HG02885 (cell line): Measurements from ENCODE around the gene ALKAL2.
A peak's percentile ranks its signal among the peaks of the same experiment; 100 is the strongest.

Experiments
- ATAC-seq: cut with Tn5 transposase; IDR thresholded peaks from one replicate; pipeline ENCODE4 v1.9.1; 2021; ENCODE audit warnings: mild to moderate bottlenecking; ENCODE audit not compliant: unreplicated experiment, poor library complexity

The ALKAL2 gene

DNA sequence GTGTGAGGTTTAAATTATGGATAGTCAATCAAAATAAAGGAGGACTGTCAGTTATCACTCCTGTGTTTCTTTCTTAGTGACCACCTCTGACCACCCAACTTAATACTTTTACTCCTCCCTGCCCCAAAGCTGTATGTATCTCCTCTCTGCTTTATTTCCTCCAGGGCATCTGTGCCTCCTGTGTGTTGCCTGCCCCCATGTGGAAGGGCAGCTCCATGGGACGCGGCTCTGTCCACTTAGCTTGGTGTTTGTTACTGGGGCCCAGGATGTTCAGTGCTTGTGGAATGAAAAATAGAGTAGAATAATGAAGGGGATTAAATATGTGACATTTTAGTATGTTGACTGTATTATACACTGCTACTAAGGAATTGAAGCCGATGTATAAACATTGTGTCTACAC lies 13.4 kb downstream of the ALKAL2 start:
- ATAC-seq: no peak

DNA sequence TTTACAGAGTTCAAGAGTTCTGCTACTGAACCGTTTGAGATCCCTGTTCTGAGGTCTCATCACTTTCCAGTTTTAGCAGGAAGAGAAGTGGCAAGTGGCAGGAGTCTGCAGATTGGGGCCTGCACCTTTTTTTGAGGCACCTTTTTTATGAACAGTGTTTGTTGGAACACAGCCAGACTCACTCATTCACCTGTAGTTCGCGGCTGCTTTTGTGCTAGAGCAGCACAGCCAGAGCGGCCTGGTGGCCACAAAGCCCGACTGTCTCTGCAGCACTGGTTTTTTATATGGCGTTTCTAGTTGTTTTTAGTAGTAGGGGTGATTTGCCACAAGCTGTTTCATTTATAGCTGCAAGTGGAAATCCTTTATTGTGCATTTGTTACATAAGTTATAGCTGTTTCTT lies 14.6 kb downstream of the ALKAL2 start:
- no peak for ATAC-seq

DNA sequence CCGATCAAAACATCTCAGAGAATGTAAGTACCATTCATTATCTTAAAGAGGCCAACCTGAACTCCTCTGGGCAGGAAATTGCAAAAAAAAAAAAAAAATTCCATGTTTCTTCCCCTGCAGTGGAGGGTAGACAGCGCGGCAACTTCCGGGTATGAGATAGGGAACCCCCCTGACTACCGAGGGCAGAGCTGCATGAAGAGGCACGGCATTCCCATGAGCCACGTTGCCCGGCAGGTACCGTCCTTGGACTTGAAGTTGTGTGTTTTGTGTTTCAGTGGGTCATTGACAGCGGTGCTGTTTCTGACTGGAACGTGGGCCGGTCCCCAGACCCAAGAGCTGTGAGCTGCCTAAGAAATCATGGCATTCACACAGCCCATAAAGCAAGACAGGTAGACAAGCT lies 16.0 kb downstream of the ALKAL2 start:
- ATAC-seq: no peak

DNA sequence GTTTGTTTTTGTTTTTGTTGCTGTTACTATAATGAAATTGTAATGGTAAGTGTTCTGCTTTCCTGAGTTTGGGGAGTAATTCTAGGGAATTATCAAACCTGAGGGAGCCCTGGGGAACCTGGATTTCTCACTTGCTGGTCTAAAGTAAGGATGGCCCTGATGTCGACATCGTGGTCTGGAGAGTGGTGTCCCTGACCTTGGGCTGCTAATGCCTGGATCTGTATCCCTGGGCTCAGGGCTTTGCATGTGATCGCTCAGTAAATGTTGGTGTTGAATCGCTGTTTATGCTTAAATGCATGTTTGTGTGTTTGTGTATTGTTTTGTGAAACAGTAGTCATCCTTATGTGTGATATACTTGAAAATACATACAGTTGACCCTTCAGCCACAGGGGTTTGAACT lies 17.0 kb downstream of the ALKAL2 start:
- no peak for ATAC-seq

DNA sequence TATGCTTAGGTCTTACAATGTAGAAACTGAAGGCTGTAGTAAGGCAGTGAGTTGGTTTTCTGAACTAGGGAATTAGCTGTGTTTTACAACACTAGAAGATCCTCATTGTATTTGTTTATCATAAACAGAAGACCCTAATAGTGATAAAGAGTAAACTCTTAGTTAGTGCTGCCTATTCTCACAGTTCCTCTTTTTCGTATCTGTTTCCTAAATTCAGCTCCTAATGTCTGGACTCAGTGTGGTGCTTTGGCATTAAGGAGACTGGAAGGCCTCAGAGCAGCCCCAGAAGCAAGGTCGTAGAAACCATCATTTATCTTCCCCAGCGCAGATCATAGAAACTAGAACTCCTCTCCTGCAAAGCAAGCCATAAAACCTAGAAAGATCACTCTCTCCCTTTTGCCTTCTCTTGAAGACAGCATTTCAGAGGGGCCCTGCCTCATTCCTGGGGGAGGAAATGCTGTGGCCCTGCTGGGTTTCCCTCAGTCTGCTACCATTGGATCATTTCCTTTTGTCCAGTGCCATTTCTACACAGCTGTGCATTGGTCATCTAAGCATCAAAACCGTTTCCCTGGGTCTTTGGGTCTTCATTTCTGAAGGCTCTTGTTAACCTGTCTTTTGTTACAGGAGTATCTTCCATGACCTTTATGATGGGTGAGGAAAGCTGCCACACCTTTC lies 18.4 kb downstream of the ALKAL2 start:
- no peak for ATAC-seq

DNA sequence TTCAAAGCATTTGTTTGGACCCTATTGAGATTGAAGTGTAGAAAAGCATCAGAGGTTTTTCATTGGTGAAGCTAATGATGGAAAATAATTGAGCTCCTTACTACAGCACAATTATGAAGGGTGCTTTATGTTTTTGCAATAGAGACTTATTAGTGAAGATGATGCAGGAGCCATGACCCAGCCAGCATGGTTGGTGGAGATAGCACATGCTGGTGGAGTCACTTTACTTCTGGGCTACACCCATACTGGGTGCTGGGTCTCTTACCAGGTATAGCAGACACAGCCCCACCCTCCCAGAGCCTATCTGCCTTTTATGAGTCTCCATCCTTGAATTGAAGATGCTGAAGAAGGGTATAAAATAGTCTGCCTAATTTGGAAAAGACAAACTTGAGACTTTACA lies 19.6 kb downstream of the ALKAL2 start:
- ATAC-seq: no peak

DNA sequence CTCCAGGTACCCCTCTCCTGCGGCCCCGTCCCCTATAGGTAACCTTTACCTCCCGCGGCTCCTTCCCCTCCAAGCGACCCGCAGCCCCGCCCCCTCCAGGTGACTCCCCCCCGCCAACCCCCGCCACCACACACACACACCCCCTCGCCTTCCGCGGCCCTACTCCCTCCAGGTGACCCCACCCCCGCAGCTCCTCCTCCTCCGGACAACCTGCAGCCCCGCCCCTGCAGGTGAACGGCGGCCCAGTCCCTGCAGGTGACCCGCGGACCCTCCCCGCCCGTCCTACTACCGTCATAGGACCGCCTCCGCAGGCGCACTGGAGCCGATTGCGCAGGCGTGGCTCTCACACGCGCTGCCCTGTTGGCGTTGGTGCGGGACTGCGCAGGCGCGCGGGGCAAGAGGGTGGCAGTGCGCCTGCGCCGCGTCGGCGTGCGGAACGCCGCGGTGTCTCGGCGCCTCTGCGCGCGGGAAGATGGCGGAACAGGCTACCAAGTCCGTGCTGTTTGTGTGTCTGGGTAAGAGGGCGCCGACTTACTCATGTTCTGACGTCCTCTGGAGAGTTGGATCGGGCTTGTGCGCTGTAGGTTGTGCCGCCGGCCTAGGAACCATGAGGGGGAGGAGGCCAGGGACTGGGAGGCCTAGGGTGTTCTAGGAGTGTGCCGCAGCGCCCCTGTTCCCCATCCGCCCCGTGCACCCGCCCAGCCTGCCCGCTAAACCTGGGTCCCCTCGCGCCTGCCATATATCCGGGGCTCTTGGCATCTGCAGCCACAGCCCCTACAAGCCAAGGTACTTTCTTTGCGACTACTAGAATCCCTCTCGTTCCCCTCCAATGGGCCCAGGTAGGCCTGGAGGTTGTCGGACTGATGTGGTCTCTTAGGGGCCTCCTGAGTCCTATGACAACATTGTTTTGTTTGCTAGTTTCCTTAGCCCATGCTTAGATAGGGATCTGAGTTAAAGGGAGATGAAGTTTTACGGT lies 23.1 kb downstream of the ALKAL2 start, which contains the start of gene ACP1:
TSS of gene ACP1 (plus strand) at position 455 of the 976 bp plus-strand sequence. CDS start at position 473, 18 bp downstream.
- peak; percentile 83 for ATAC-seq

DNA sequence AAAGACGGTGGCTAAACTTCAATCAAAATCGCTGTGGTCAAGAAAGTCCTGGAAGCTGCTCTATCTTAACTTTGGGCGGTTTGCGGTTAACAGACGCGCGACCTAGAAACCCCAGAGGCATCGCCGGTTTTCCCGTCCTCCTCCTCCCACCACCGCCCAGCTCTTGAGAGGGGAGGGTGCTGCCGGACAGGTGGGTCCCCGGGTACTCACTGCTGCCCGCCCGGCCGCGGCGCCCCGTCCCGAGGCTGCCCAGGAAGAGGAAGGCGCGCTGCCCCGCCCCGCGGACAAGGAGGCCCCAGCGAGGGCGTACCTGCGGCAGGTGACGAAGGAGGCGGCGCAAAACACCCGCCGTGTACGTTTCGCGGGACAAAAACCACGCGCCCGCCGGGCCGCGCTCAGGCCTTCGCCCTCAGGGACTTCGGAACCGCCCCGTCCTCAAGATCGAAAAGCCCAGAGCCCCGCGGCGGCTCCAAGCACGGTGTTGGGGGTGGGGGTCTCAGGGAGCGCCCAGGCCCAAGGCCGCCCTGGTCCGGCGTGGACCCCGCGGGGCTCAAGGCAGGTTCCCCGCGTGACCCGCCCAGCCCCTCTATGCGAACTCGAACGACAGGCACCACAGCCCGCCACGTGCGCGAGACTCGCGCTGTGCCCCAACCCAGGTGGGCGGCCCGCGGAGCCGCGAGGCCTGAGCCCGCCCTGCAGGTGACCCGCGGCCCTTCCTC lies 24.0 kb downstream of the ALKAL2 start, which contains the start of gene SH3YL1:
TSS of gene SH3YL1 (minus strand) at position 259 of the 719 bp plus-strand sequence. CDS start at position 211, 48 bp downstream.
- peak; percentile 31 for ATAC-seq

DNA sequence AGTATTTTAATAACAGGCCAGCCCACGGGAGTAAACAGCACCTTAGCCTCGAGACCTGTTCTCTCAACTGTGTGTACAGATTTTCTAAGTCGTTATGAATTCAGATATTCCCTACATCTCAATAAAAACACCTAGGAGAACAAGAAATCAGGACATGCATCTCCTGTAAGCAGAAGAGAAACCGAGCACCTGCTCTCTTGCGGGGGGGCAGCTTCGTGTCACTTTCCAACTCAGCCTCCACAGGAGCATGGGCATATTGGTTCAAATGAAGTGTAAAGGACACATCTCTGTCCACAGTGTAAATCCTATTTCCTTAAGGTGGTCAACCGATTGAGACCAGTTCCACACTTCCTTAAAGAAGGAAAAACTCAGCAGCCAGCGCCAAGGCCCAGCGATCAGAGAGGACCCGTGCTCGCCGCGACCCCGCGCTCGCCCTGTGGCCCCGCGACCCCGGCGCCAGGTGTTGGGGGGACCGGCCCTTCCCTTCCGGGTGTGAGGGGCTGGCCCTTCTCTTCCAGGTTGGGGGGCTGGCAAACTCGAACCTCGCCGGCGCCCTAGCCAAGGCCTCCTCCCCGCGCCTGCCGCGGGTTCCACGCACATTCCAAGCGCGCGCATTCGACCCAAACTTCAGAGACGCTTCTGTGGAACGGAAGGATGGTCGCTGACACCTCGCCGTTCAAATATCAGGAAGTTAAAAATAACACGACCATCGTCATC lies 24.7 kb downstream of the ALKAL2 start:
- no peak for ATAC-seq

DNA sequence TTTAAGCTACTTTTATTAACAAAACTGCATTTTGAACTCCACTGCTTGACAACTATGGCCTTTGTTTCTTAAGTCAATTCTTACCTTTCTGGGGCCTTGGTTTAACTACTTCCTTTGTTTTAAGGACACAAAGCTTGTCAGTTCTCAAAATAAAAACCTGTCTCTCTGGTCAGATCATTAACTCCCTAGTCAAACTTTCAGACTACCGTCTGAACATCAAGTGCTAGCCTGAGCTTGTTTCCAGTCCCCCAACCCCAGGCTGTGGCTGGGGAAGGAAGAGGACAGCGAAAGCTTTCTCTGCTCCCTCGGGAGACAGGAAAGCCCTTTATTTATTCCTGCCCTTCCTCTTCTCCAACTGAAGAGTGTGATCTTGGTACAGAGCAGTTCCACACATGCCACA lies 25.8 kb downstream of the ALKAL2 start:
- ATAC-seq: no peak

DNA sequence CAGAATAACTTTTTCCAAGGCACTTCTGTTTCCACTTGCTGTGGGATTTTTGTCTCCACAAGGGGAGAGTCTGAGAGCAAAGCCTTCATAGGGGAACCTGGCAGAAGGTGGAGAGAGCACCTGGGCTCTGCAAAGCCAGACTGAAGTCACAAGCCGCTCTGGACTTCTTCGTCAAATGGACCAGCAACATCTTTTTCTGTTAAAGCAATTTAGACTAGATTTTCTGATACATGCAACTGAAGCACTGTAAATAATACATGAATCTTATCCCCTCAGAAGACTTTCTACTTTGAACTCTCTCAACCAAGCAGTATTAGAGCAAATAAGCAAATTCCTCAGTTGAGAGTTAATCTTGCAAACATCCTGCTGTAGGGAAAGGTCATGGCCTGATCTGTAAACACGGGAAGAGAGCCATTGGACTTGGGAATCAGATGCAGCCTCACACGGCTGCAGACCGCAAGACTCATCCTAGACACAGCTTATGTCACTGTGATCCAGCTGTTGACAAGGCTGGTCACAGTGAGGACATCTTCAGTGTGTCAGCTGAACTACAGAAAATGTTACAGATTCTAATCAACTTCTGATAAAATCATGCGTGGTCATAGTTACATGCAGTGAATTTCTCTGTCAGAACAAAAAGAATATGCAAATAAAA lies 27.3 kb downstream of the ALKAL2 start:
- no peak for ATAC-seq

DNA sequence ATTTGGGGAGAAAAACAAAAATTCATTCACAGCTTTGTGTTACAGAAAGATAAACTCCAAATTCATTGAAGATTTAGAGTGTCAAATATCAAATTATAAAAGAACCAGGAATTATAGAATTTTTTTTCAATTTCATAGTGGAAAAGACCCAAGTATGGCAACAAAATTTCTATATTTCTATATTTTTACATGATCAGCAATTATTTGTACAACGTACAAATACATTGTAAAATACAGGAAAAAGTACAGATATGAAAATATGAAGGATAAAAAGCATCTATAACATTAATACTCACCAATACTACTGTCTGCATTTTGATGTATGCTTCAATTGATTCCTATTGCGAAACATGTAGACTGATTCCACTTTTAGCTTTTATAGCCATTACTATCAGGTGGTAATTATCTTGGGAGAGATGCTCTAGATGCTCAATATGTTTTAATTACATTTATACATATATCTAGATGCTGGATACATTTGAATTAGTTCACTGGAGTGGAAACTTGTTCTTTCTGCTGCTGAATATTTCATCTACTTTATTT lies 28.0 kb downstream of the ALKAL2 start:
- no peak for ATAC-seq

DNA sequence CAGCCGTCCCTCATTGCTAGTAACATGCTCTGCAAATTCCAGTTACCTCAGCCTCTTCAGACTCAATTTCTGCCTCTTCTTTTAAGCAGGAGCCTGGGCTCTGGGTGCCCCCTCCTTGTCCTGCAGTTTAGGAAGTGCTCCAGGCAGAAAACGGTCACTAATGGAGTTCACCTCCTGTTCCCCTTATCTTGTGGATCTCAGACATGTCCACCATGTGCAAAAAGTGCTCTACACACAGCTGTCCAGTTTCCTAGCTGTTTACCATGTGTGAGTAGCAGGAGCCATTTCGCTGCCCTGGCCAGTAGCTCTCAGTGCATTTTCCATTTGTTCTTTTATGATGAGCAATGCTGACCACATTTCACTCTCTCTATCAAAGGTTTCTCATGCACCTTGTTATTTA lies 29.0 kb downstream of the ALKAL2 start:
- ATAC-seq: no peak

DNA sequence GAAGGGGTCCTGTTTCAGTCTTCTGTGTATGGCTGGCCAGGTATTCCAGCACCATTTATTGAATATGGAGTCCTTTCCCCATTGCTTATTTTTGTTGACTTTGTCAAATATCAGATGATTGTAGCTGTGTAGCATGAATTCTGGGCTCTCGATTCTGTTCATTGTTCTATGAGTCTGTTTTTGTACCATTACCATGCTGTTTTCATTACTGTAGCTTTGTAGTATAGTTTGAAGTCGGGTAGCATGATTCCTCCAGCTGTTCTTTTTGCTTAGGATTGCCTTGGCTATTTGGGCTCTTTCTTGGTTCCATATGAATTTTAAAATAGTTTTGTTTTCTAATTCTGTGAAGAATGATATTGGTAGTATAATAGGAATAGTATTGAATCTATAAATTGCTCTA lies 30.0 kb downstream of the ALKAL2 start:
- no peak for ATAC-seq

DNA sequence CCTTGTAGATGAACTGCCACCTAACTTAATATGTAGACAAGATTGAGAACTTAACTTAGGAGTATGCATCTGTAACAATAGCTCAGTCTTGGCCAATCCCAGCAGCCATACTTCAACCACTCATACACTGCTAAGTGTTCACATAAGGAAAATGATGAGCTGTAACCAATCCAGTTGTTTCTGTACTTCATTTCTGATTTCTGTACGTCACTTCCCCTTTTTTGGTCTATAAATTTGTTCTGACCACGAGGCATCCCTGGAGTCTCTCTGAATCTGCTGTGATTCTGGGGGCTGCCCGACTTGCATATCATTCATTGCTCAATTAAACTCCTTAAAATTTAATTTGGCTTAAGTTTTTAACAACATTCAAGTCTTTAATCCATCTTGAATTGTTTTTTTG lies 30.5 kb downstream of the ALKAL2 start:
- no peak for ATAC-seq

DNA sequence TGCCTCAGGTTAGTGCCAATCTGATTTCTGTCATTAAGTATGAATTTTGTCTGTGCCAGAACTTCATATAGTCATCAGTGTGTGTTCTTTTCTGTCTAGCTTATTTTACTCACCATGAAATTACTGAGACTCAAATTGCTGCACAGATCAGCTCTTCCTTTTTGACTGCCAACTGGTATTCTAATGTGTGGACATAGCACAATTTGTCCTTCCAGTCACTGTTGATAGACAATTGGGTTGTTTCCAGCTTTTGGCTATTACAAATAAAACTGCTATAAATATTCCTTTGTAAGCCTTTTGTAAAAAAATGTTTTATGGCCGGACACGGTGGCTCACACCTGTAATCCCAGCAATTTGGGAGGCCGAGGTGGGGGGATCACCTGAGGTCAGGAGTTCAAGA lies 31.8 kb downstream of the ALKAL2 start:
- ATAC-seq: no peak

DNA sequence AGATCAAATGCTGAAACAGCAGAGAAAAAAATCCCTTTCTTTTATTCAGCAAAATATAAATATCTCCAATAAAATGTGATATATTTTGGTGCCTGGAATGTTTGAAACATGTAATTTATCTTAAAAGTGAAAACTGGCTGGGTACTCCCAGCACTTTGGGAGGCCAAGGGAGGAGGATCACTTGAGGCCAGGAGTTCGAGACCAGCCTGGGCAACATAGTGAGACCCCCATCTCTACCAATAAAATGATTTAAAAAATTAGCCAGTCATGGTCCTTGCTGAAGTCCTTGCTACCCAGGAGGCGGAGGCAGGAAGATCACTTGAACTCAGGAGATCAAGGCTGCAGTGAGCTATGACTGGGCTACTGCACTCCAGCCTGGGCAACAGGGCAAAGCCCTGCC lies 32.7 kb downstream of the ALKAL2 start:
- ATAC-seq: no peak

DNA sequence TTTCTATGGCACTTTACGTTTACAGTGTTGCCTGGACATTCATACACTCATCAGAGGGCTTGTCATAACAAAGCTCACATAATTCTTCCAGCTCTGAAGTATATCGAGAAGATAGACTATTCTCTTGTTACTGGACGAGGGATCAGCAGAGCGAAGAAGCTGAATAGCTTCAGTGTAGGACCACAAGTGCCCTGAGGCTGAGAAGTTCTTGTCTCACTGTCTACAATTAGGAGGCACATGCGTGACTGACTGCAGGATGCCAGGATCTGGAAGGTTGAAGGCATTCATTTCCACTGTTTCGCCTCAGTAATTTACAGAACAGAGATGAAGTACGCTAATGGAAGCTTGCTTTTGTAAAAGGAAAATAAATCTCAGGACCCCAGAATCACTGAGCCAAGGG lies 33.6 kb downstream of the ALKAL2 start:
- no peak for ATAC-seq

DNA sequence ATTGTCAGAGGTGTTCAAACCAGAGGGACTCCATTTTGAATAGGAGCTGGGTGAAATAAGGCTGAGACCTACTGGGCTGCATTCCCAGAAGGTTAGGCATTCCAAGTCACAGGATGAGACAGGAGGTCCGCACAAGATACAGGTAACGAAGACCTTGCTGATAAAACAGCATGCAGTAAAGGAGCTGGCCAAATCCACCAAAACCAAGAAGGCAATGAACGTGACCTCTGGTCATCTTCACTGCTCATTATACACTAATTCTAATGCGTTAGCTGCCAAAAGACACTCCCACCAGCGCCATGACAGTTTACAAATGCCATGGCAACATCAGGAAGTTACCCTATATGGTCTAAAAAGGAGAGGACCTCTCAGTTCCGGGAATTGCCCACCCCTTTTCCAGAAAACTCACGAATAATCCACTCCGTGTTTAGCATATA lies 34.7 kb downstream of the ALKAL2 start:
- no peak for ATAC-seq
